ENCODE results near the gene DUOX1. TPM values are rescaled to one million over a fixed set of nuclear protein-coding genes. Genes with fewer than 3 reads are reported as not detected.

The DUOX1 gene
- total and polyA plus RNA-seq, 9 of the 15 experiments (the other 6 are each of a cell fraction or from before 2014, with no cell fraction given), result 0.01 to 0.22 (median 0.01) TPM; not detected in 6

DNA sequence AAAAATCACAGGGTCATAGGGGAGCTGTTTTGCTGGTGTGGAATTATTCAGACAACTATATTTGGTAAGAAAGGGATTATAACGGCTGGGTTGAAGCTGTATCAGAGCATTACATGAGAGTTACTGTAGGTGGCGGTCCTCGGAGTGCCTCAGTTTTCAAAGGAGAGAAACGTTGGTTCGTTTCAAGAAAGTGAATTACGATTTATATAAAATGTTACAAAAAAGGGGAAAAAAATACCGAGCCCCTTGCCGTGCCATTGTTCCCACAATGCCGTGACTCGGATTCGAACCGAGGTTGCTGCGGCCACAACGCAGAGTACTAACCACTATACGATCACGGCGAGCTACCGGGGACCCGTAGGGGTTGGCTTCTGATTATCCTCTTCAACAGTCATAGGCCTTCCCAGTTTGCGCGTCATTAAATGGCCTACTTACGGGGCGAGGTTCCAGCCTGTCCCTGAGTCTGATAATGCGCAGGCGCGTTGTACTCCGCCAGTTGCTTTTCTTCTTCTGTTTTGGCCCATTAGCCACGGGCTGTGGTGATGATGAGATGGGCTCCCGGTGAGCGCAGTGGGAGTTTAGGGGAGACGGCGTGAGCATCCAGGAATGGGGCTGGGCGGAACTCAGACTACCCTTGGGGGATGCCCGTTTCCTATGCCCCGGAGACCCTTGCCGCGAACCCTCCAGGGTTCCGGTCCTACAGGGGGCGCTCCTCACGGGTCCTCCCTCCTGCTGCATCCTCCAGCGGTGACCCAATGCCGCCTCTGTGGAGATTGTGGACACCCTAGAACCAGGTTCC, 68.7 kb downstream of the DUOX1 start (continued):
- TF ChIP-seq SAFB2 (IDR thresholded peaks at IDR 0.05; ENCODE audit: borderline replicate concordance, low read depth, low read length, severe bottlenecking), result no peak
- no peak for TF ChIP-seq HNRNPL (IDR thresholded peaks at IDR 0.05; ENCODE audit: low read depth, low read length)
- no peak; the same call in 1 of the 2 replicates for TF ChIP-seq TCF7 (IDR thresholded peaks at IDR 0.05; ENCODE audit: borderline replicate concordance)
- no peak for TF ChIP-seq TGIF2 (CRISPR knock-in tag; IDR thresholded peaks at IDR 0.05)
- TF ChIP-seq, protein P1, sequence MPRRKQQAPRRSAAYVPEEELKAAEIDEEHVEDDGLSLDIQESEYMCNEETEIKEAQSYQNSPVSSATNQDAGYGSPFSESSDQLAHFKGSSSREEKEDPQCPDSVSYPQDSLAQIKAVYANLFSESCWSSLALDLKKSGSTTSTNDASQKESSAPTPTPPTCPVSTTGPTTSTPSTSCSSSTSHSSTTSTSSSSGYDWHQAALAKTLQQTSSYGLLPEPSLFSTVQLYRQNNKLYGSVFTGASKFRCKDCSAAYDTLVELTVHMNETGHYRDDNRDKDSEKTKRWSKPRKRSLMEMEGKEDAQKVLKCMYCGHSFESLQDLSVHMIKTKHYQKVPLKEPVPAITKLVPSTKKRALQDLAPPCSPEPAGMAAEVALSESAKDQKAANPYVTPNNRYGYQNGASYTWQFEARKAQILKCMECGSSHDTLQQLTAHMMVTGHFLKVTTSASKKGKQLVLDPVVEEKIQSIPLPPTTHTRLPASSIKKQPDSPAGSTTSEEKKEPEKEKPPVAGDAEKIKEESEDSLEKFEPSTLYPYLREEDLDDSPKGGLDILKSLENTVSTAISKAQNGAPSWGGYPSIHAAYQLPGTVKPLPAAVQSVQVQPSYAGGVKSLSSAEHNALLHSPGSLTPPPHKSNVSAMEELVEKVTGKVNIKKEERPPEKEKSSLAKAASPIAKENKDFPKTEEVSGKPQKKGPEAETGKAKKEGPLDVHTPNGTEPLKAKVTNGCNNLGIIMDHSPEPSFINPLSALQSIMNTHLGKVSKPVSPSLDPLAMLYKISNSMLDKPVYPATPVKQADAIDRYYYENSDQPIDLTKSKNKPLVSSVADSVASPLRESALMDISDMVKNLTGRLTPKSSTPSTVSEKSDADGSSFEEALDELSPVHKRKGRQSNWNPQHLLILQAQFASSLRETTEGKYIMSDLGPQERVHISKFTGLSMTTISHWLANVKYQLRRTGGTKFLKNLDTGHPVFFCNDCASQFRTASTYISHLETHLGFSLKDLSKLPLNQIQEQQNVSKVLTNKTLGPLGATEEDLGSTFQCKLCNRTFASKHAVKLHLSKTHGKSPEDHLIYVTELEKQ (CRISPR knock-in tag; IDR thresholded peaks at IDR 0.05), result no peak
- TF ChIP-seq, protein P2, sequence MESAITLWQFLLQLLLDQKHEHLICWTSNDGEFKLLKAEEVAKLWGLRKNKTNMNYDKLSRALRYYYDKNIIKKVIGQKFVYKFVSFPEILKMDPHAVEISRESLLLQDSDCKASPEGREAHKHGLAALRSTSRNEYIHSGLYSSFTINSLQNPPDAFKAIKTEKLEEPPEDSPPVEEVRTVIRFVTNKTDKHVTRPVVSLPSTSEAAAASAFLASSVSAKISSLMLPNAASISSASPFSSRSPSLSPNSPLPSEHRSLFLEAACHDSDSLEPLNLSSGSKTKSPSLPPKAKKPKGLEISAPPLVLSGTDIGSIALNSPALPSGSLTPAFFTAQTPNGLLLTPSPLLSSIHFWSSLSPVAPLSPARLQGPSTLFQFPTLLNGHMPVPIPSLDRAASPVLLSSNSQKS (CRISPR knock-in tag; IDR thresholded peaks at IDR 0.05), result no peak
- peak; percentile 66 for TF ChIP-seq TAF1 (IDR thresholded peaks at IDR 0.05; ENCODE audit: control insufficient read depth, extremely low read depth, insufficient read depth, low read length, severe bottlenecking)
- TF ChIP-seq, protein P3, sequence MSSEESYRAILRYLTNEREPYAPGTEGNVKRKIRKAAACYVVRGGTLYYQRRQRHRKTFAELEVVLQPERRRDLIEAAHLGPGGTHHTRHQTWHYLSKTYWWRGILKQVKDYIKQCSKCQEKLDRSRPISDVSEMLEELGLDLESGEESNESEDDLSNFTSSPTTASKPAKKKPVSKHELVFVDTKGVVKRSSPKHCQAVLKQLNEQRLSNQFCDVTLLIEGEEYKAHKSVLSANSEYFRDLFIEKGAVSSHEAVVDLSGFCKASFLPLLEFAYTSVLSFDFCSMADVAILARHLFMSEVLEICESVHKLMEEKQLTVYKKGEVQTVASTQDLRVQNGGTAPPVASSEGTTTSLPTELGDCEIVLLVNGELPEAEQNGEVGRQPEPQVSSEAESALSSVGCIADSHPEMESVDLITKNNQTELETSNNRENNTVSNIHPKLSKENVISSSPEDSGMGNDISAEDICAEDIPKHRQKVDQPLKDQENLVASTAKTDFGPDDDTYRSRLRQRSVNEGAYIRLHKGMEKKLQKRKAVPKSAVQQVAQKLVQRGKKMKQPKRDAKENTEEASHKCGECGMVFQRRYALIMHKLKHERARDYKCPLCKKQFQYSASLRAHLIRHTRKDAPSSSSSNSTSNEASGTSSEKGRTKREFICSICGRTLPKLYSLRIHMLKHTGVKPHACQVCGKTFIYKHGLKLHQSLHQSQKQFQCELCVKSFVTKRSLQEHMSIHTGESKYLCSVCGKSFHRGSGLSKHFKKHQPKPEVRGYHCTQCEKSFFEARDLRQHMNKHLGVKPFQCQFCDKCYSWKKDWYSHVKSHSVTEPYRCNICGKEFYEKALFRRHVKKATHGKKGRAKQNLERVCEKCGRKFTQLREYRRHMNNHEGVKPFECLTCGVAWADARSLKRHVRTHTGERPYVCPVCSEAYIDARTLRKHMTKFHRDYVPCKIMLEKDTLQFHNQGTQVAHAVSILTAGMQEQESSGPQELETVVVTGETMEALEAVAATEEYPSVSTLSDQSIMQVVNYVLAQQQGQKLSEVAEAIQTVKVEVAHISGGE (CRISPR knock-in tag; IDR thresholded peaks at IDR 0.05), result peak in 1 of 3 experiments; percentile 27; a peak in 1 of 6 replicates
- TF ChIP-seq ZSCAN29 (IDR thresholded peaks at IDR 0.05), result peak; percentile 39; the same call in 1 of the 2 replicates
- TF ChIP-seq ZNF586 (CRISPR knock-in tag; conservative IDR thresholded peaks at IDR 0.05), result no peak
- no peak for TF ChIP-seq KLF10 (CRISPR knock-in tag; IDR thresholded peaks at IDR 0.05)
- TF ChIP-seq ZNF311 (CRISPR knock-in tag; IDR thresholded peaks at IDR 0.05), result no peak
- peak; percentile 53; the same call in 1 of the 2 replicates for TF ChIP-seq MYC (IDR thresholded peaks at IDR 0.05; ENCODE audit: low read depth, low read length)
- no peak for TF ChIP-seq MYC (CRISPR knock-in tag; IDR thresholded peaks at IDR 0.05; ENCODE audit: borderline replicate concordance, low read depth)
- TF ChIP-seq HNRNPLL (IDR thresholded peaks at IDR 0.05; ENCODE audit: low read depth, low read length, poor library complexity, severe bottlenecking), result peak; percentile 80
